Neuronal stem cell (in vitro differentiated cells): ENCODE measurements around the gene MEF2C.

ENCODE experiments used
- DNase-seq: peaks from one replicate; pipeline ENCODE4 v3.0.0-alpha.2; 2013; ENCODE audit warnings: low spot score
- H2AFZ ChIP-seq: one replicate; pipeline ENCODE4 v1.6.1; 2013; ENCODE audit warnings: mild to moderate bottlenecking, low read length, inconsistent platforms
- H2AK5ac ChIP-seq: 2 replicates; pipeline ENCODE4 v1.6.1; 2013; ENCODE audit warnings: low read depth, mild to moderate bottlenecking, inconsistent platforms, low read length, moderate library complexity, mixed read lengths
- H2BK120ac ChIP-seq: 2 replicates; pipeline ENCODE4 v1.6.1; 2013; ENCODE audit warnings: low read depth, mild to moderate bottlenecking, inconsistent platforms, low read length, moderate library complexity, mixed read lengths
- H2BK12ac ChIP-seq: one replicate; pipeline ENCODE4 v1.6.1; 2013; ENCODE audit warnings: low read length, inconsistent platforms
- H2BK15ac ChIP-seq: 2 replicates; pipeline ENCODE4 v1.6.1; 2013; ENCODE audit warnings: mild to moderate bottlenecking, low read length, inconsistent platforms, mixed read lengths
- H2BK5ac ChIP-seq: one replicate; pipeline ENCODE4 v1.6.1; 2013; ENCODE audit warnings: inconsistent platforms, mild to moderate bottlenecking, low read length, moderate library complexity
- H3K14ac ChIP-seq: one replicate; pipeline ENCODE4 v1.6.1; 2013; ENCODE audit warnings: low read length, inconsistent platforms
- H3K18ac ChIP-seq: 2 replicates; pipeline ENCODE4 v1.6.1; 2013; ENCODE audit warnings: low read length, inconsistent platforms
- H3K23ac ChIP-seq: 2 replicates; pipeline ENCODE4 v1.6.1; 2013; ENCODE audit warnings: low read depth, mild to moderate bottlenecking, mixed read lengths, low read length, inconsistent platforms; ENCODE audit not compliant: poor library complexity
- H3K27ac ChIP-seq: replicated peaks from 3 replicates; pipeline ENCODE4 v1.5.1; 2013; ENCODE audit warnings: low read length, inconsistent platforms
- H3K27me3 ChIP-seq, 3 experiments: 2 replicates each; pipeline ENCODE4 v1.6.1; 2013; ENCODE audit warnings: low read length in 3 of 3, mild to moderate bottlenecking in 2 of 3, inconsistent platforms in 1 of 3, low read depth in 1 of 3, mixed read lengths in 1 of 3, moderate library complexity in 1 of 3; ENCODE audit not compliant: control insufficient read depth in 3 of 3, insufficient read depth in 3 of 3
- H3K36me3 ChIP-seq, 2 donors: replicated peaks in 1 of 2; 2 replicates each; pipeline ENCODE4 v1.6.1; 2013; ENCODE audit warnings: low read length in 2 of 2; ENCODE audit not compliant: control insufficient read depth in 2 of 2, insufficient read depth in 2 of 2
- H3K4ac ChIP-seq: 2 replicates; pipeline ENCODE4 v1.6.1; 2013; ENCODE audit warnings: inconsistent platforms, mild to moderate bottlenecking, low read length, moderate library complexity
- H3K4me1 ChIP-seq, 2 donors: 1 replicate in 1 of 2; 2 replicates in 1 of 2; pipeline ENCODE4 v1.6.1; 2013; ENCODE audit warnings: low read length in 2 of 2, low read depth in 1 of 2; ENCODE audit not compliant: control insufficient read depth in 2 of 2, insufficient read depth in 1 of 2
- H3K4me2 ChIP-seq: one replicate; pipeline ENCODE4 v1.6.1; 2013; ENCODE audit warnings: mild to moderate bottlenecking, low read length, inconsistent platforms; ENCODE audit not compliant: insufficient read depth, poor library complexity, severe bottlenecking
- H3K4me3 ChIP-seq, 2 donors: 2 replicates each; pipeline ENCODE4 v1.5.1; 2013; ENCODE audit warnings: low read length in 2 of 2, mild to moderate bottlenecking in 2 of 2, inconsistent platforms in 1 of 2, moderate library complexity in 1 of 2
- H3K79me1 ChIP-seq: one replicate; pipeline ENCODE4 v1.6.1; 2013; ENCODE audit warnings: low read depth, mild to moderate bottlenecking, inconsistent platforms, low read length, moderate library complexity
- H3K9ac ChIP-seq: one replicate; pipeline ENCODE4 v1.6.1; 2013; ENCODE audit warnings: mild to moderate bottlenecking, low read depth, low read length, inconsistent platforms; ENCODE audit not compliant: poor library complexity
- H3K9me3 ChIP-seq, 2 donors: replicated peaks in 1 of 2; 2 replicates each; pipeline versions ENCODE3 to v1.6.1; 2013; ENCODE audit warnings: low read length in 2 of 2, mild to moderate bottlenecking in 2 of 2, inconsistent platforms in 1 of 2, low read depth in 1 of 2, mixed read lengths in 1 of 2, moderate library complexity in 1 of 2; ENCODE audit not compliant: control insufficient read depth in 2 of 2, insufficient read depth in 1 of 2
- H4K8ac ChIP-seq: one replicate; pipeline ENCODE4 v1.6.1; 2013; ENCODE audit warnings: low read depth, mild to moderate bottlenecking, inconsistent platforms, low read length, moderate library complexity
- H4K91ac ChIP-seq: one replicate; pipeline ENCODE4 v1.6.1; 2013; ENCODE audit warnings: low read length, low read depth, mild to moderate bottlenecking, inconsistent platforms; ENCODE audit not compliant: poor library complexity
- WGBS, 2 donors: extraction: QIAGEN DNeasy Blood & Tissue Kit; methylation state at CpG; one replicate each; pipeline ENCODE4 v1.1.7; 2013; ENCODE audit warnings: missing lambda C conversion rate in 2 of 2, mixed read lengths in 1 of 2; ENCODE audit not compliant: insufficient read length in 2 of 2, insufficient replicate concordance in 1 of 2; ENCODE audit errors: extremely low coverage in 2 of 2; 5-methylcytosine and 5-hydroxymethylcytosine counted together

Gene MEF2C

DNA sequence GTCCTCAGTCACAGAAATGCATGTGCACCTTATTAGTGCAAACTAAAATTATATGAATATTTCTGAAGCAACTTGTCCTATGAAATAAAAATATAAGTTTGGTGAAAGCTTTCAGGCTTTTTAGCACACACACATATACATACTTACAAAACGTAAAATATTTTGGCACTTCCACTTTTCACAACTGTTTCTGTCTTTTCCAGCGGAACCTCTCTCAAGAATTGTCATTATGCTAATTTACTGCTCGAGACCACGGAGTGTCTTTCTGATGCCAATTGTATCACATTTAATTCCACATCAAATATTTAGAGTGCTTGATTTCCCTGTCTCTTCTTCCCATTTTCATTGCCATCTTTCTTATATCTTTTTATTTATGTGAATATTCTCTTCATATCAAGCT, 100.4 kb downstream of the MEF2C start:
- Histone ChIP-seq H2BK120ac (no peak overlapping the region), H2BK15ac (no peak overlapping the region), H2AK5ac (no peak overlapping the region), H3K23ac (no peak overlapping the region), H2BK5ac (no peak overlapping the region), H3K18ac (no peak overlapping the region), H3K27me3 (peaks cover 0 to 1% (median 0%) of the 10 kb centered on the region in 3 experiments), H3K4me3 (no peak overlapping the region), H3K9ac (no peak overlapping the region), H3K14ac (no peak overlapping the region), H4K8ac (no peak overlapping the region), H3K79me1 (no peaks in the 10 kb centered on the region), H3K27ac (no peak overlapping the region), H2AFZ (no peak overlapping the region), H3K36me3 (no peaks in the 10 kb centered on the region), H3K4me1 (peaks cover 7 to 19% of the 10 kb centered on the region in 2 donors), H3K4ac (no peak overlapping the region), H3K4me2 (no peak overlapping the region), H2BK12ac (no peak overlapping the region), H3K9me3 (no peaks in the 10 kb centered on the region), H4K91ac (no peak overlapping the region)
- no CpG with 5 or more reads among the region's 4 CpGs for WGBS, 2 donors
- no peak for DNase-seq

DNA sequence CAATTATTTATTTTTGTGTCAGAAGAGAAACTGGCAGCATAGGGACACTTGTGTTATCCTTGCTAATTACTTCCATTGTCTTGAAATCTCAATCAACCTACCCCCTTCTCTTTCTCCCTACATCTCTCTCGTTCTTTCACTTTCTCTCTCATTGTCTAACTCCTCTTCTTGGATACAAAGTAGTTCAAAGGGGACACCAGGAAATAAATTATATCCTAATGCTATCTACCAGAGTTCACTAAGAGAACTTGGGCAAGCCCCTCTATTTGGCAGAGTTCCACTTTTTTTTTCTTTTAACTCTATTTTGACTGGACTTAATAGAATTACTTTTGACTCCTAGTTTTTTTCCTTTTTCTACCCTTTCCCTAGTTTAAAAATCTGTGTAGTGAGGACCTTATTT, 102.2 kb downstream of the MEF2C start:
- H2AFZ ChIP-seq: no peak overlapping the region
- no peak overlapping the region for H3K4me2 ChIP-seq
- H2AK5ac ChIP-seq: no peak overlapping the region

DNA sequence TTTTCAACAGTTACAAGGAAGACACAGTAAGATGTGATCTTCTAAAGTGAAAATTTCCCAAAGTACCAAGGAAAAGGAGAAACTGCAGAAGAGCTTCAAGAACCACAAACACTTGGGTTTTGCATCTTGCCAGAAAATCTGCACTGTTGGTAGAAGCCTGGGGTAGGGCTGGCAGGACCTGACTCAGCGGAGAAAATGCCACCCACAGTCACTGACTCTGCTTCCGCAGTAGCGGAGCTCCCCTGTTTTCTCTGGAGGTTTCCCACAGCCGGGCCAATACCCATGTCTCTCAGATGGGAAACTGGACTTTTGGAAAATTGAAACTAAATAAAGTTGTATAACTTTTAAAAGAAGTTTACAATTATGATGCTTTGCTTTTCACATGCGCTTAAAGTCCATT, 104.2 kb downstream of the MEF2C start:
- Histone ChIP-seq H3K79me1 (no peaks in the 10 kb centered on the region), H3K23ac (no peak overlapping the region), H3K4ac (no peak overlapping the region), H3K27me3 (no peaks in the 10 kb centered on the region), H2BK12ac (no peak overlapping the region), H3K4me1 (no peaks in the 10 kb centered on the region), H3K4me3 (no peak overlapping the region), H3K4me2 (no peak overlapping the region), H2AFZ (no peak overlapping the region), H4K8ac (no peak overlapping the region), H3K36me3 (no peaks in the 10 kb centered on the region), H3K9ac (no peak overlapping the region), H2BK5ac (no peak overlapping the region), H3K27ac (no peak overlapping the region), H2AK5ac (no peak overlapping the region), H3K14ac (no peak overlapping the region), H3K18ac (no peak overlapping the region), H2BK15ac (no peak overlapping the region), H4K91ac (no peak overlapping the region), H2BK120ac (no peak overlapping the region), H3K9me3 (no peaks in the 10 kb centered on the region)
- no CpG with 5 or more reads among the region's 5 CpGs for WGBS, 2 donors
- DNase-seq: no peak

More for the DNA sequence above, 102.2 kb downstream of the MEF2C start:
- no peak overlapping the region for H3K4ac ChIP-seq
- no peak overlapping the region for H3K4me3 ChIP-seq
- no peak overlapping the region for H4K8ac ChIP-seq
- H3K79me1 ChIP-seq: no peaks in the 10 kb centered on the region
- no peak overlapping the region for H2BK120ac ChIP-seq
- peaks cover 6 to 12% of the 10 kb centered on the region in 2 donors for H3K4me1 ChIP-seq
- no peak overlapping the region for H4K91ac ChIP-seq
- H2BK12ac ChIP-seq: no peak overlapping the region
- 94 to 100% methylated on average over 1 of the region's 1 CpG for WGBS, 2 donors
- no peak for DNase-seq
- H3K9me3 ChIP-seq: no peaks in the 10 kb centered on the region
- H3K14ac ChIP-seq: no peak overlapping the region
- no peak overlapping the region for H3K23ac ChIP-seq
- no peaks in the 10 kb centered on the region for H3K36me3 ChIP-seq
- H3K27me3 ChIP-seq: no peaks in the 10 kb centered on the region
- H3K18ac ChIP-seq: no peak overlapping the region
- H3K9ac ChIP-seq: no peak overlapping the region
- no peak overlapping the region for H2BK5ac ChIP-seq
- H3K27ac ChIP-seq: no peak overlapping the region
- no peak overlapping the region for H2BK15ac ChIP-seq

GRCh38 chr5:88776692-88777091, 106.3 kb downstream of the MEF2C start:
- H2BK5ac ChIP-seq: no peak overlapping the region
- no peak overlapping the region for H3K4me3 ChIP-seq
- peaks cover 2% of the 10 kb centered on the region in 2 donors for H3K4me1 ChIP-seq
- no peak overlapping the region for H4K91ac ChIP-seq
- no peaks in the 10 kb centered on the region for H3K9me3 ChIP-seq
- H2BK120ac ChIP-seq: no peak overlapping the region
- DNase-seq: no peak
- H3K4me2 ChIP-seq: no peak overlapping the region
- H2BK15ac ChIP-seq: no peak overlapping the region
- no peaks in the 10 kb centered on the region for H3K36me3 ChIP-seq
- H3K23ac ChIP-seq: no peak overlapping the region
- H3K18ac ChIP-seq: no peak overlapping the region
- H2AFZ ChIP-seq: no peak overlapping the region
- no peaks in the 10 kb centered on the region for H3K79me1 ChIP-seq
- no peak overlapping the region for H3K27ac ChIP-seq
- H2BK12ac ChIP-seq: no peak overlapping the region
- H2AK5ac ChIP-seq: no peak overlapping the region
- no peak overlapping the region for H3K9ac ChIP-seq
- H4K8ac ChIP-seq: no peak overlapping the region
- H3K4ac ChIP-seq: no peak overlapping the region
- 100% methylated on average over 1 of the region's 4 CpGs for WGBS, 2 donors
- no peaks in the 10 kb centered on the region for H3K27me3 ChIP-seq
- H3K14ac ChIP-seq: no peak overlapping the region
